DOHH2 (cell line): Measurements from ENCODE around the gene RLF.

Source experiments
- EZH2phosphoT487 ChIP-seq: fragments of 200-600 bp; sonication (generic); IDR thresholded peaks from 2 replicates; pipeline ENCODE4 v1.6.1; 2017; ENCODE audit warnings: borderline replicate concordance, mild to moderate bottlenecking, antibody characterized with exemption, low read length, moderate library complexity, mixed read lengths
- TF ChIP-seq, protein P1 (sequence below): fragments of 200-600 bp; sonication (generic); IDR thresholded peaks from one replicate; pipeline ENCODE4 v1.5.1; 2014; ENCODE audit warnings: antibody characterized with exemption, mild to moderate bottlenecking, low read depth, low read length; ENCODE audit not compliant: poor library complexity, severe bottlenecking

DNA sequence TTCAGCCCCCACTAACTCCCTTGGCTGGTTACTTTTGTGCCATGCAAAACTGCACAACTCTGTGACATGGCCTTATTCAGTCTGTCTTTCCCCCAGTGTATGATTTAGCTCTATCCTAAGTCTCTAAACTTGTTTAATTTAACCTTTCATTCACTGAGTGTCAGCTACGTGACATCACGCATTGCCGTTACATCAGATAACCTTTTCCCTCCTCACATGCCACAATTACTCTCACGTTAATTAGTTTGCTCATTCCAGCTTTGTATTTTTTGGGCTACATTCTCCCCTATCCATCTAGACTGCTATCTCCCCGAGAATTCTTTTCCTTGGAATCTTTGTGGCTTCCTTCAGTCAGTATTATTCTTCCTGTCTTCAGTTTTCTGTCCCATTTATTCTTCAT, 57.1 kb downstream of the RLF start:
- TF ChIP-seq EZH2phosphoT487, result no peak
- TF ChIP-seq, protein P1, sequence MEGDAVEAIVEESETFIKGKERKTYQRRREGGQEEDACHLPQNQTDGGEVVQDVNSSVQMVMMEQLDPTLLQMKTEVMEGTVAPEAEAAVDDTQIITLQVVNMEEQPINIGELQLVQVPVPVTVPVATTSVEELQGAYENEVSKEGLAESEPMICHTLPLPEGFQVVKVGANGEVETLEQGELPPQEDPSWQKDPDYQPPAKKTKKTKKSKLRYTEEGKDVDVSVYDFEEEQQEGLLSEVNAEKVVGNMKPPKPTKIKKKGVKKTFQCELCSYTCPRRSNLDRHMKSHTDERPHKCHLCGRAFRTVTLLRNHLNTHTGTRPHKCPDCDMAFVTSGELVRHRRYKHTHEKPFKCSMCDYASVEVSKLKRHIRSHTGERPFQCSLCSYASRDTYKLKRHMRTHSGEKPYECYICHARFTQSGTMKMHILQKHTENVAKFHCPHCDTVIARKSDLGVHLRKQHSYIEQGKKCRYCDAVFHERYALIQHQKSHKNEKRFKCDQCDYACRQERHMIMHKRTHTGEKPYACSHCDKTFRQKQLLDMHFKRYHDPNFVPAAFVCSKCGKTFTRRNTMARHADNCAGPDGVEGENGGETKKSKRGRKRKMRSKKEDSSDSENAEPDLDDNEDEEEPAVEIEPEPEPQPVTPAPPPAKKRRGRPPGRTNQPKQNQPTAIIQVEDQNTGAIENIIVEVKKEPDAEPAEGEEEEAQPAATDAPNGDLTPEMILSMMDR, result no peak
